SJCRH30 (cell line): ENCODE measurements around the gene KCNJ4. TPM values are rescaled to one million over a fixed set of nuclear protein-coding genes. Genes with fewer than 3 reads are reported as not detected.
"Not testable (repeated sequence)": the region's sequence is repeated elsewhere in the genome, so short reads cannot be mapped to it uniquely, and the experiment has no call there.

ENCODE experiments used
- DNase-seq, 2 experiments: peaks; one replicate each; pipeline ENCODE4 v3.0.0-alpha.2; 2015 to 2020
- H3K27ac ChIP-seq: fragments of 250-450 bp; sonication (Bioruptor Pico); 2 replicates; pipeline ENCODE4 v1.5.1; 2020; ENCODE audit warnings: mild to moderate bottlenecking, moderate library complexity
- H3K27me3 ChIP-seq: fragments of 250-450 bp; sonication (Bioruptor Pico); 2 replicates; pipeline ENCODE4 v1.5.1; 2020; ENCODE audit warnings: mild to moderate bottlenecking, moderate library complexity
- H3K36me3 ChIP-seq: fragments of 250-450 bp; sonication (Bioruptor Pico); 2 replicates; pipeline ENCODE4 v1.5.1; 2020; ENCODE audit warnings: mild to moderate bottlenecking, moderate library complexity
- H3K4me1 ChIP-seq: fragments of 250-450 bp; sonication (Bioruptor Pico); 2 replicates; pipeline ENCODE4 v1.5.1; 2020; ENCODE audit warnings: mild to moderate bottlenecking, moderate library complexity
- H3K4me3 ChIP-seq: fragments of 250-450 bp; sonication (Bioruptor Pico); 2 replicates; pipeline ENCODE4 v1.5.1; 2020; ENCODE audit warnings: mild to moderate bottlenecking, moderate library complexity
- H3K9me3 ChIP-seq: fragments of 250-450 bp; sonication (Bioruptor Pico); replicated peaks from 2 replicates; pipeline ENCODE4 v1.5.1; 2020; ENCODE audit warnings: mild to moderate bottlenecking, moderate library complexity
- total RNA-seq: library from RNA; depleted of rRNA; stranded (reverse); fragments of >200 nt; shearing (Covaris generic); gene quantifications from 2 replicates; pipeline ENCODE4 v1.2.3, GENCODE V29; 2014; rRNA removed

KCNJ4 gene
- total RNA-seq, 1 experiment from 2014 or later: 0.04 TPM

DNA sequence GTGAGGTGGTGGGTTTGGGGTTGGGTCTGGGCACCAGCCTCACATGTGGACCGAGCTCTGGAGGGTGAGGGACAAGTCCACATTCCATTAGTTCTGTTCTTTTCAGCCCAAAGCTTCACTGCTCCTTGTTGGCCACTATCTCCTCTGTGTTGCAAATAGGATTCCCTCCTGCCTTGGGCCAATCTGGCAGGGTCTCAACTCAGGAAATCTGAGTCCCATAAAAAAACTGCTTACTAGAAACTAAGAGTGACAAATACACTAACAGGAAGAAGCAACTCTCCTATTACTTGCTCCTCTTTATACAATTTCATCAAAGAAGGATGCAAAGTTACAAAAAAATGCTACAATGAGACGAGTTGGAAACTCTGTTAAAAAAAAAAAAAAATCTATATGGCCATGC, 71.6 kb downstream of the KCNJ4 start:
- no peak for DNase-seq

GRCh38 chr22:38381371-38381770, 73.6 kb downstream of the KCNJ4 start:
- H3K4me1 ChIP-seq, H3K9me3 ChIP-seq, H3K27me3 ChIP-seq, H3K36me3 ChIP-seq, H3K27ac ChIP-seq, DNase-seq, H3K4me3 ChIP-seq: not testable (repeated sequence)

More for the DNA sequence above, 71.6 kb downstream of the KCNJ4 start:
- Histone ChIP-seq H3K36me3 (no peaks in the 10 kb centered on the region), H3K27me3 (no peaks in the 10 kb centered on the region), H3K9me3 (no peaks in the 10 kb centered on the region), H3K4me3 (no peak overlapping the region), H3K27ac (no peak overlapping the region), H3K4me1 (no peaks in the 10 kb centered on the region)

Other genes starting within 250 kb of the KCNJ4 start
- gene TMEM184B, start 182.2 kb downstream of the KCNJ4 start, total RNA-seq: 16.9 and 18.7 TPM in 2 replicates
- gene CSNK1E, start 137.8 kb downstream of the KCNJ4 start, total RNA-seq: 142 and 143 TPM in 2 replicates
- gene KDELR3, start 12.9 kb upstream of the KCNJ4 start, total RNA-seq: 2.2 and 2.3 TPM in 2 replicates
- 302 and 356 TPM in 2 replicates for gene DDX17, start 51.1 kb upstream of the KCNJ4 start, total RNA-seq
- not detected in 2 replicates for gene DMC1, start 115.0 kb upstream of the KCNJ4 start, total RNA-seq
- 0.47 and 0.66 TPM in 2 replicates for gene FAM227A, start 201.2 kb upstream of the KCNJ4 start, total RNA-seq
- gene CBY1, start 201.4 kb upstream of the KCNJ4 start, total RNA-seq: 8.2 and 9.9 TPM in 2 replicates
- 79.0 and 84.3 TPM in 2 replicates for gene TOMM22, start 226.8 kb upstream of the KCNJ4 start, total RNA-seq
- gene JOSD1, start 245.7 kb upstream of the KCNJ4 start, total RNA-seq: 25.9 and 26.5 TPM in 2 replicates